Stimulated activated naive B cell treated with anti-CD40 and anti-IgM and Interleukin-4, amounts not matched to agents 10 μg/mL and 1 μg/mL and 100 μg/mL, for 72 hours (primary cell): ENCODE data around the gene CH25H.

Source experiments
- ATAC-seq, 2 donors: fragments of 150-1000 bp; cut with Tn5 transposase; replicated peaks; 2 replicates each; pipeline ENCODE4 v1.10.0; 2021; ENCODE audit warnings: moderate library complexity in 1 of 2
- DNase-seq: peaks from one replicate; pipeline ENCODE4 v3.0.0; 2021
- H3K27ac Mint-ChIP-seq: one replicate; pipeline ENCODE4 v1.8.0; 2022; ENCODE audit warnings: mild to moderate bottlenecking, mixed read lengths
- H3K27me3 Mint-ChIP-seq, 2 donors: one replicate each; pipeline ENCODE4 v1.8.0; 2022; ENCODE audit warnings: mixed read lengths in 2 of 2
- H3K36me3 Mint-ChIP-seq, 2 donors: one replicate each; pipeline ENCODE4 v1.8.0; 2022; ENCODE audit warnings: mixed read lengths in 2 of 2, mild to moderate bottlenecking in 1 of 2
- H3K4me1 Mint-ChIP-seq, 2 donors: one replicate each; pipeline ENCODE4 v1.8.0; 2022; ENCODE audit warnings: mixed read lengths in 2 of 2, mild to moderate bottlenecking in 1 of 2
- H3K4me3 Mint-ChIP-seq, 2 donors: one replicate each; pipeline ENCODE4 v1.8.0; 2022; ENCODE audit warnings: mild to moderate bottlenecking in 2 of 2, mixed read lengths in 2 of 2, moderate library complexity in 1 of 2
- H3K9me3 Mint-ChIP-seq, 2 donors: one replicate each; pipeline ENCODE4 v1.8.0; 2022; ENCODE audit warnings: mixed read lengths in 2 of 2, mild to moderate bottlenecking in 1 of 2

Gene CH25H

GRCh38 chr10:89164920-89165319 lies 42.2 kb downstream of the CH25H start:
- no peak overlapping the region for H3K27ac Mint-ChIP-seq
- H3K4me1 Mint-ChIP-seq: peaks cover 22 to 36% of the 10 kb centered on the region in 2 donors
- no peak for DNase-seq
- no peaks in the 10 kb centered on the region for H3K9me3 Mint-ChIP-seq
- peaks cover 6 to 12% of the 10 kb centered on the region in 2 donors for H3K27me3 Mint-ChIP-seq
- no peak for ATAC-seq
- H3K4me3 Mint-ChIP-seq: no peak overlapping the region
- H3K36me3 Mint-ChIP-seq: no peaks in the 10 kb centered on the region

- peaks cover 6 to 9% of the 10 kb centered on the region in 2 donors for H3K27me3 Mint-ChIP-seq
- H3K27ac Mint-ChIP-seq: no peak overlapping the region
- DNase-seq (no peak), ATAC-seq (peak; percentile 35 to 45)
- H3K9me3 Mint-ChIP-seq: no peaks in the 10 kb centered on the region
- H3K4me1 Mint-ChIP-seq: peaks cover 22 to 36% of the 10 kb centered on the region in 2 donors
- H3K4me3 Mint-ChIP-seq: peak overlapping the region; percentile 58 to 60
- H3K36me3 Mint-ChIP-seq: no peaks in the 10 kb centered on the region
These were observed 43.0 kb downstream of the CH25H start for GRCh38 chr10:89164080-89164479.

GRCh38 chr10:89163265-89163995 lies 43.7 kb downstream of the CH25H start:
- H3K4me1 Mint-ChIP-seq: peaks cover 19 to 32% of the 10 kb centered on the region in 2 donors
- H3K9me3 Mint-ChIP-seq: no peaks in the 10 kb centered on the region
- no peaks in the 10 kb centered on the region for H3K36me3 Mint-ChIP-seq
- DNase-seq: peak; percentile 37
- H3K27me3 Mint-ChIP-seq: peaks cover 6 to 9% of the 10 kb centered on the region in 2 donors
- ATAC-seq: peak; percentile 92 to 93
- peak overlapping the region; percentile 58 to 60 for H3K4me3 Mint-ChIP-seq
- peak overlapping the region; percentile 26 for H3K27ac Mint-ChIP-seq

GRCh38 chr10:89162596-89162995 lies 44.5 kb downstream of the CH25H start:
- peaks cover 19 to 32% of the 10 kb centered on the region in 2 donors for H3K4me1 Mint-ChIP-seq
- H3K36me3 Mint-ChIP-seq: no peaks in the 10 kb centered on the region
- H3K4me3 Mint-ChIP-seq: no peak overlapping the region
- H3K9me3 Mint-ChIP-seq: no peaks in the 10 kb centered on the region
- DNase-seq (no peak), ATAC-seq (no peak)
- no peak overlapping the region for H3K27ac Mint-ChIP-seq
- H3K27me3 Mint-ChIP-seq: peaks cover 6 to 9% of the 10 kb centered on the region in 2 donors

- H3K36me3 Mint-ChIP-seq: no peaks in the 10 kb centered on the region
- ATAC-seq (no peak), DNase-seq (no peak)
- H3K9me3 Mint-ChIP-seq: peaks cover 0 to under 1% of the 10 kb centered on the region in 2 donors
- peaks cover 0 to 4% of the 10 kb centered on the region in 2 donors for H3K27me3 Mint-ChIP-seq
- no peak overlapping the region for H3K4me3 Mint-ChIP-seq
- peaks cover 28 to 36% of the 10 kb centered on the region in 2 donors for H3K4me1 Mint-ChIP-seq
- no peak overlapping the region for H3K27ac Mint-ChIP-seq
These were observed 46.8 kb downstream of the CH25H start for GRCh38 chr10:89160339-89160738.

- DNase-seq: no peak
- H3K27ac Mint-ChIP-seq: no peak overlapping the region
- peaks cover 31 to 38% of the 10 kb centered on the region in 2 donors for H3K4me1 Mint-ChIP-seq
- peaks cover 0 to 4% of the 10 kb centered on the region in 2 donors for H3K27me3 Mint-ChIP-seq
- H3K36me3 Mint-ChIP-seq: no peaks in the 10 kb centered on the region
- H3K9me3 Mint-ChIP-seq: peaks cover 0 to 2% of the 10 kb centered on the region in 2 donors
- no peak overlapping the region for H3K4me3 Mint-ChIP-seq
- ATAC-seq: no peak
These were observed 47.4 kb downstream of the CH25H start for GRCh38 chr10:89159761-89160160.

GRCh38 chr10:89159316-89159715 lies 47.8 kb downstream of the CH25H start:
- Mint-ChIP-seq H3K4me1 (peaks cover 28 to 33% of the 10 kb centered on the region in 2 donors), H3K27me3 (peaks cover 0 to 4% of the 10 kb centered on the region in 2 donors), H3K9me3 (peaks cover 0 to 2% of the 10 kb centered on the region in 2 donors), H3K36me3 (no peaks in the 10 kb centered on the region), H3K4me3 (no peak overlapping the region), H3K27ac (no peak overlapping the region)
- DNase-seq (no peak), ATAC-seq (no peak)

GRCh38 chr10:89158446-89158845 lies 48.7 kb downstream of the CH25H start:
- Mint-ChIP-seq H3K4me3 (no peak overlapping the region), H3K9me3 (peaks cover 0 to 2% of the 10 kb centered on the region in 2 donors), H3K4me1 (peaks cover 20 to 25% of the 10 kb centered on the region in 2 donors), H3K36me3 (no peaks in the 10 kb centered on the region), H3K27ac (no peak overlapping the region), H3K27me3 (peaks cover 0 to 4% of the 10 kb centered on the region in 2 donors)
- ATAC-seq: no peak
- no peak for DNase-seq

GRCh38 chr10:89156161-89156835 lies 50.8 kb downstream of the CH25H start:
- Mint-ChIP-seq H3K9me3 (peaks cover 0 to 2% of the 10 kb centered on the region in 2 donors), H3K27me3 (peaks cover 0 to 4% of the 10 kb centered on the region in 2 donors), H3K36me3 (no peaks in the 10 kb centered on the region), H3K4me1 (peaks cover 17 to 21% of the 10 kb centered on the region in 2 donors), H3K27ac (peak overlapping the region; percentile 0), H3K4me3 (no peak overlapping the region)
- peak; percentile 75 to 89 for ATAC-seq
- peak; percentile 5 for DNase-seq
